DOHH2 (cell line): ENCODE data around the gene CAMK2N1.

Source experiments
- CTCF ChIP-seq: fragments of 200-600 bp; sonication (generic); IDR thresholded peaks from one replicate; pipeline ENCODE4 v1.5.1; 2014; ENCODE audit warnings: antibody characterized with exemption, mild to moderate bottlenecking, low read depth, low read length; ENCODE audit not compliant: poor library complexity, severe bottlenecking
- EZH2phosphoT487 ChIP-seq: fragments of 200-600 bp; sonication (generic); IDR thresholded peaks from 2 replicates; pipeline ENCODE4 v1.6.1; 2017; ENCODE audit warnings: borderline replicate concordance, mild to moderate bottlenecking, antibody characterized with exemption, low read length, moderate library complexity, mixed read lengths

- no peak for TF ChIP-seq EZH2phosphoT487
- no peak for TF ChIP-seq CTCF
Measured at GRCh38 chr1:20442920-20443625, 42.9 kb downstream of the CAMK2N1 start.
